NCI-H1694 treated with DMSO at 0.1 percent for 48 hours (cell line): Measurements from ENCODE around the gene ALG6.
"Not testable (repeated sequence)": the region's sequence is repeated elsewhere in the genome, so short reads cannot be mapped to it uniquely, and the experiment has no call there.

ENCODE experiments used
- DNase-seq: peaks from one replicate; lab custom pipeline; 2025; lab: John Stamatoyannopoulos, UW

The ALG6 gene

DNA sequence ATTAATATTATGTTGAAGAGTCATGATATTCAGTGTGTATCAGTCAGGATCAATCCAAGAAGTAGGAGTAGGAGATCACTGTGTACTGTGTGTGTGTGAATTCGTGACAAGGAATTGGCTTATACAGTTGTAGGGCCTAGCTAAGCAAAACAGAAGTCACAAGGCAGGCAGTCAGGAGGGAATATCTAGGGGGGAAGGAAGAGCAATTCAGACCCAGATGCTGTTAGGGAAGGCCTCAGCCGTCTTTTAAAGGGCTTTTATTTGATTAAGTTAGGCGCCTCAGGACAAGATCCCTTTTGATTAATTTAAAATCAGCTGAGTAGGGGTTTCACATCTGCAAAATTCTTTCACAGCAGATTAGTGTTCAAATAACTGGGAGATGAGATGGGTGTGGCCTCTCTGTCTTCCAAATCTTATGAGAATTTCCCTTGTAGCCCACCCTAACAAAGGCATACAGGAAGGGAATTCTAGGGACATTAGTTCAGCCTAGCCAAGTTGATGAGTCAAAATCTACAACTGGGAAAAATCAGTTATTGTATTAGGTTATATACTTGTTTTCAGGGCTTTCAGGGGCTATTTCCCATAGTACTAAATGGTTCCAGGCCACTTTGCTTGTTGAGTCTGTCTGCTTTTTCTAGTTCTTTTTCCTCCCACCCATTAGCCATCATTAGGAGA is 47.4 kb downstream of the ALG6 start:
- no peak for DNase-seq

GRCh38 chr1:63418101-63418500 is 50.7 kb downstream of the ALG6 start:
- no peak for DNase-seq

- DNase-seq: not testable (repeated sequence)
Observed at GRCh38 chr1:63420746-63421145, 53.3 kb downstream of the ALG6 start.

DNA sequence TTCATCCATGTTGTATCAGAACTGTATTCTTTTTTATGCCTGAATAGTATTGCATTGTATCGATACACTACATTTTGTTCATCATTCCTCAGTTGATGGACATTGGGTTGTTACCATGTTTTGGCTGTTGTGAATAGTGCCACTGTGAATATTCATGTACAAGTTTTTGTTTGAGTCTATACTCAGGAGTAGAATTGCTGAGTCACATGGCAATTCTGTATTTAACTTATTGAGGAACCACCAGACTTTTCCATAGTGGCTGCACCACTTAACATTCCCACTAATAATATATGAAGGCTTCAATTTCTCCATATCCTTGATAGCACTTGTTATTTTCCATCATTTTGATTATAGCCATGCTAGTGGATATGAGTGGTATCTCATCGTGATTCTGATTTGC is 56.2 kb downstream of the ALG6 start:
- DNase-seq: no peak

- no peak for DNase-seq
Observed at GRCh38 chr1:63428815-63429214, 61.4 kb downstream of the ALG6 start.

GRCh38 chr1:63429281-63429680 is 61.9 kb downstream of the ALG6 start:
- DNase-seq: no peak

DNA sequence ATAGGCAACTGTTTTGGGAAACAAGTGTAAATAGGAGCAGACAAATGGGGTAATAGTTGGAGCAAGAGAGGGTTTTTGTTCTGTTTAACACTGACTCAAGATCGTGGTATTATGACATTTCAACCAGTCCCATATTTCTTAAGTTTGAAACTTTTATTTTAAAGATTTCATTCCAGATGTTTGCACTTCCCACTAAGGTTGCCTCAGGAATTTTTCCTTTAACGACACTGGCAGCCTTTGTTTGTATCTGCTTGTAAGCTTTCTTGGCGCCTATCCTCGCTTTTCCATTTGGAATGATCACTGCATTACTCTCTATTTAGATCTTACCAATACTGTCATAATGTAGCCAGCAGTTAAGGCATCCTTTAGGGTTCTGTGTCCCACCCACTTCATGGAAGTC is 67.7 kb downstream of the ALG6 start:
- no peak for DNase-seq

DNA sequence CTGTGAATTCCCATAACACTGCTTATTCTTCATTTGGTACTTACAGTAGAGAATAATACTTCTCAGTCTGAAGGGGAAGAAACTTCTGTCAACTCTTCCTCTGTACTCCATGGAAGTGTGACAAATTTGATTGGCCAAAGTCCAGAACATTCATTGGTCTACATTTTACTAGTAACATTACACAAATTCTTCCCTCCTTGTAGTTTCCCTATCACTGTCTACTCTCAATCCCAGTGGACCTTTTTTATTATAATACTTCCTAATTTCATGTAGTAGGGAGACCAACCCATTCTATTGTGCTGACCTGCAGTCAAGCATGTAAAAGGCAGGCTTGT is 74.7 kb downstream of the ALG6 start:
- no peak for DNase-seq

- DNase-seq: no peak
Observed at GRCh38 chr1:63448731-63449246, 81.4 kb downstream of the ALG6 start.

GRCh38 chr1:63450416-63450815 is 83.0 kb downstream of the ALG6 start:
- DNase-seq: no peak

DNA sequence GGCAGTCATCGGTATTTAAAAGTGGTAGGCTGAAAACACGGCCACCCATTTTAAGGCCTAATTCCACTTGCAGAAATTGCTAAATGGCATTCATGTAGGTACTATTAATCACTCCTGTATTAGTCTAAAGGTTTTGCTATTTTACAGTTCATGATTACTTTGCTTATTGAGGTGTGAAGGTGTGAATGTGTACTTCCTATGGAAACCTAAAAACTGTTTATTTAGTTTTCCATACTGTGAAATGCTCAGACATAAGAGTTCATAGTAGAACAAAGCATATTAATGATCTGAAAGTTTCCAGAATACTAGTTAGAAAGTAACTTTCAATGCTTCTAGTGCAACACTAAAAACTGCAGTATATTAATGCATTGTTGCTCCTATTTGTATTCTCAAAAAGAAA is 85.8 kb downstream of the ALG6 start:
- no peak for DNase-seq

GRCh38 chr1:63454269-63454668 is 86.8 kb downstream of the ALG6 start:
- no peak for DNase-seq

DNA sequence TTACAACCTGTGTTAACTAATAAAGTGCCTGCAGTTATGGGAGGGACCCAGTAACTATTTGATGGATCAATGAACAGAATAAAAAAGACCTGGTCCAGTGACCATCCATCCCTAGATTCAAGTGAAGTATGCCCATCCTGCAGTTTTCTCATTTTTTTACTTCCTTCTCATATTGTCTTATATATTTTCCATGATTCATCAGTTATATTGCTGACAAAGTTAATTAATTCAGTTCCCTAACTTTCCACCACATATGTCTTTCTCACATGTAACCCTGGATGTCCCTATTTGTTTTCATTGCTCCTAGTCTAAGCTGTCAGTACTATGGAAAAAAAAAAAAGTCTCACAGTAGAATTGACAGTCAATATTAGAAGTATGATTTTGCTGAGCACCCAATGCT is 91.3 kb downstream of the ALG6 start:
- DNase-seq: no peak

GRCh38 chr1:63461661-63462230 is 94.3 kb downstream of the ALG6 start:
- no peak for DNase-seq

DNA sequence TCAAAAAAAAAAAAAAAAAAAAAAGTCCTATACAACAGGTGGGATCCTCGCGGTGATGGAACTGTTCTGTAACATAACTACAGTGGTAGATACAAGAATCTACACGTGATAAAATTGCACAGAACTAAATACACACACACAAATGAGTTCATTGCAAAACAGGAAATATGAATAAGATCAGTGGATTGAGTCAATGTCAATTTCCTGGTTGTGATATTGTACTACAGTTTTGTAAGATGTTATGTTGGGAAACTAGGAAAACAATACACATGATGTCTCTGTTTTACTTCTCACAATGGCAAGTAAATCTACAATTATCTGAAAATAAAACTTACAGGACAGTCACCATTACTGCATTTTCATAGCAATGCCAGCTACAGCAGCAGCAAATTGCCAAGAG is 95.8 kb downstream of the ALG6 start:
- no peak for DNase-seq

DNA sequence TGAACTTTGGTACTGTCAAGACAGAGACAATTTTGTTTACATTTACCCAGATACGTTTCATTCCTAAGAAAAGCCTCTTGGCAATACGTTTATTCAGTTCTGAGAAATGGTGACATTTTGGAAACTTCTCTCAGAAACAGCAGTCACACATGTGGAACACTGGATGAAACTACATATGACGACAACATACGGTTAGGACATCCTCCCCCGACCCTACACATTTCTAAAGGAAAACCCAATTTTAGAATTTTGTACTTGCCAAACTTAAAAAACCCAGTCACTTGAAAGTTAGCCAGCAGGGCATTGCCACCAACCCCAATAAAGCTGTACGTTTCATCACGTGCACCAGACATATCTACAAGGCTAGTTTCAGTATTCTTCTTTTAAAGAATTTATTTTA is 98.8 kb downstream of the ALG6 start:
- DNase-seq: no peak

- no peak for DNase-seq
Observed at GRCh38 chr1:63466759-63467158, 99.3 kb downstream of the ALG6 start.

DNA sequence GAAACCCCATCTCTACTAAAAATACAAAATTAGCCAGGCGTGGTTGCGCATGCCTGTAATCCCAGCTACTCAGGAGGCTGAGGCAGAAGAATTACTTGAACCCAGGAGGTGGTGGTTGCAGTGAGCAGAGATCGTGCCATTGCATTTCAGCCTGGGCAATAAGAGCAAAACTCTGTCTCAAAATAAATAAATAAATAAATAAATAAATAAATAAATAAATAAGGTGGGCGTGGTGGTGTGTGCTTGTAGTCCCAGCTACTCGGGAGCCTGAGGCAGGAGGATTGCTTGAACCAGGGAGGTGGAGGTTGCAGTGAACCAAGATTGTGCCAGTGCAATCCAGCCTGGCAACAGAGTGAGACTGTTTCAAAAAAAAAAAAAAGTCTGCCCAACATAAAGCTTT is 101.3 kb downstream of the ALG6 start:
- DNase-seq: not testable (repeated sequence)

DNA sequence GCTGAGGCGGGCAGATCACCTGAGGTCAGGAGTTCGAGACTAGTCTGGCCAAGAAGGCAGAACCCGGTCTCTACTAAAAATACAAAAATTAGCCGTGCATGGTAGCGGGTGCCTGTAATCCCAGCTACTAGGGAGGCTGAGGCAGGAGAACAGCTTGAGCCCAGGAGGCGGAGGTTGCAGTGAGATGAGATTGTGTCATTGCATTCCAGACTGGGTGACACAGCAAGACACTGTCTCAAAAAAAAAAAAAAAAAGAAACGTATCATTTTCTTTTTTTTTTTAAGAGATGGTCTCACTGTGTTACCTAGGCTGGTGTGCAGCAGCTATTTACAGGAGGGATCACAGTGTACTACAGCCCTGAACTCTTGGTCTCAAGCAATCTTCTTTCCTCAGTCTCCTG is 108.3 kb downstream of the ALG6 start:
- DNase-seq: no peak

- DNase-seq: no peak
Observed at GRCh38 chr1:63480057-63480456, 112.6 kb downstream of the ALG6 start.

DNA sequence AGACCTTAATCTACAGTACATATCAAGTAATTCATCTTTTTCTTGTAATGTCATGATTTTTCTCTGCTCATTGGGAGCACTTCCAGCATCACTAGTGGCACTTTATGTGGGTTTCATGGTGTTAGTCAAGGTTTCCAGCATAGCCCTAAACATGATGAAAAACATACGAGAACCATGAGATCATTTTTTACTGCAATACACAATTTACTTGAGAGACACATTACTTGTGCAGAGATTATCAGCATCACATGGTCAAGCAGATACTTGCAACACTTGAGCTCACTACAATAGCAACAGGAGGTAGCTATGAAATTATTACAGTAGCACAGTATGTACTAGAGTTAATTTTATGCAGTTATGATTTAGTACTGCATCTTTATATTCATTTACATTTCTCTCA is 119.2 kb downstream of the ALG6 start:
- DNase-seq: no peak

GRCh38 chr1:63487336-63488065 is 120.1 kb downstream of the ALG6 start:
- DNase-seq: no peak
